ENCODE data around the gene DPP6. TPM values are rescaled to one million over a fixed set of nuclear protein-coding genes. Genes with fewer than 3 reads are reported as not detected.
"Not testable (repeated sequence)": the region's sequence is repeated elsewhere in the genome, so short reads cannot be mapped to it uniquely, and the experiment has no call there.

DPP6 gene
- total RNA-seq, 4 donors from 2014 or later: 1.5 to 2.9 TPM; not detected in 2

GRCh38 chr7:154675560-154675959 lies 623.4 kb downstream of the DPP6 start:
- Histone ChIP-seq H3K27me3 (no peaks in the 10 kb centered on the region), H3K9me3 (no peaks in the 10 kb centered on the region), H3K36me3 (no peaks in the 10 kb centered on the region), H3K27ac (no peak overlapping the region), H3K4me3 (no peak overlapping the region), H3K4me1 (no peaks in the 10 kb centered on the region)
- TF ChIP-seq POLR2A (IDR thresholded peaks at IDR 0.05): no peak
- TF ChIP-seq, protein P1, sequence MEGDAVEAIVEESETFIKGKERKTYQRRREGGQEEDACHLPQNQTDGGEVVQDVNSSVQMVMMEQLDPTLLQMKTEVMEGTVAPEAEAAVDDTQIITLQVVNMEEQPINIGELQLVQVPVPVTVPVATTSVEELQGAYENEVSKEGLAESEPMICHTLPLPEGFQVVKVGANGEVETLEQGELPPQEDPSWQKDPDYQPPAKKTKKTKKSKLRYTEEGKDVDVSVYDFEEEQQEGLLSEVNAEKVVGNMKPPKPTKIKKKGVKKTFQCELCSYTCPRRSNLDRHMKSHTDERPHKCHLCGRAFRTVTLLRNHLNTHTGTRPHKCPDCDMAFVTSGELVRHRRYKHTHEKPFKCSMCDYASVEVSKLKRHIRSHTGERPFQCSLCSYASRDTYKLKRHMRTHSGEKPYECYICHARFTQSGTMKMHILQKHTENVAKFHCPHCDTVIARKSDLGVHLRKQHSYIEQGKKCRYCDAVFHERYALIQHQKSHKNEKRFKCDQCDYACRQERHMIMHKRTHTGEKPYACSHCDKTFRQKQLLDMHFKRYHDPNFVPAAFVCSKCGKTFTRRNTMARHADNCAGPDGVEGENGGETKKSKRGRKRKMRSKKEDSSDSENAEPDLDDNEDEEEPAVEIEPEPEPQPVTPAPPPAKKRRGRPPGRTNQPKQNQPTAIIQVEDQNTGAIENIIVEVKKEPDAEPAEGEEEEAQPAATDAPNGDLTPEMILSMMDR (IDR thresholded peaks at IDR 0.05): no peak
- no peak for DNase-seq

DNA sequence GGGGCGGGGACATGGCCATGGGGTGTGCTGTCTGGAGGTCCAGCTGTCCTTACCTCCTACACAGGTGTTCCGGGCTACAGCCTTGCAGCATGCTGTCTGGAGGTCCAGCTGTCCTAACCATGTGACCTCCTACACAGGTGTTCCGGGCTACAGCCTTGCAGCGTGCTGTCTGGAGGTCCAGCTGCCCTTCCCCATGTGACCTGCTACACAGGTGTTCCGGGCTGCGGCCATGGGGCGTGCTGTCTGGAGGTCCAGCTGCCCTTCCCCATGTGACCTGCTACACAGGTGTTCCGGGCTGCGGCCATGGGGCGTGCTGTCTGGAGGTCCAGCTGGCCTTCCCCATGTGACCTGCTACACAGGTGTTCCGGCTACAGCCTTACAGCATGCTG lies 623.8 kb downstream of the DPP6 start:
- H3K36me3 ChIP-seq, H3K27ac ChIP-seq, H3K27me3 ChIP-seq, H3K4me1 ChIP-seq, DNase-seq, H3K9me3 ChIP-seq, H3K4me3 ChIP-seq: not testable (repeated sequence)

DNA sequence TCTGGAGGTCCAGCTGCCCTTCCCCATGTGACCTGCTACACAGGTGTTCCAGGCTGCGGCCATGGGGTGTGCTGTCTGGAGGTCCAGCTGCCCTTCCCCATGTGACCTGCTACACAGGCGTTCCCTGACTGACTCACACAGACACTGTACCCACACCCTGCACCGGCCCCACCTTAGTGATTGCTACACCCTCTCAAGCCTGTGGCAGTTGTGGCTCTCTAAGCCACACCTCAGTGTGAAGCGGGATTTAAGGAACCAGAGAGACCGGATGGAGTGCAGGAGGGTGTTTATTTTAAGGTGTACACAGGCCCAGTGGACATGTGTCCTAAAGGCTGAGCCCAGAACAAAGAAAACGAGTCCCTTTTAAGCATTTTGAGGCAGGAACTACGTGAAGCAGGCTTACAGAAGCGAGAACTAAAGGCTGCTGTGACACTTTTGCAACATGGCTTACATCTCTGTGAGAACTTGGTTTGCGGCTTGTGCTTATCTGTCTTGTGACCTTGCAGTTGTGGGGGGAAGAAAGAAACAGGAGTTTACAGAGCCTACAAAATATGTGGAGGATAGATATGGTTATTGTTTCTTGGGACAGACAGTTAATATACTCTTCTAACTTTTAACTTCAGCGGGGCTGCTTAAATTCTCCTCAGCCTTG lies 624.4 kb downstream of the DPP6 start:
- no peak overlapping the region for H3K27ac ChIP-seq
- H3K4me3 ChIP-seq: no peak overlapping the region
- no peaks in the 10 kb centered on the region for H3K9me3 ChIP-seq
- no peaks in the 10 kb centered on the region for H3K4me1 ChIP-seq
- no peaks in the 10 kb centered on the region for H3K36me3 ChIP-seq
- TF ChIP-seq, protein P1 (IDR thresholded peaks at IDR 0.05): no peak
- TF ChIP-seq POLR2A (IDR thresholded peaks at IDR 0.05): no peak
- H3K27me3 ChIP-seq: no peaks in the 10 kb centered on the region
- DNase-seq: no peak

DNA sequence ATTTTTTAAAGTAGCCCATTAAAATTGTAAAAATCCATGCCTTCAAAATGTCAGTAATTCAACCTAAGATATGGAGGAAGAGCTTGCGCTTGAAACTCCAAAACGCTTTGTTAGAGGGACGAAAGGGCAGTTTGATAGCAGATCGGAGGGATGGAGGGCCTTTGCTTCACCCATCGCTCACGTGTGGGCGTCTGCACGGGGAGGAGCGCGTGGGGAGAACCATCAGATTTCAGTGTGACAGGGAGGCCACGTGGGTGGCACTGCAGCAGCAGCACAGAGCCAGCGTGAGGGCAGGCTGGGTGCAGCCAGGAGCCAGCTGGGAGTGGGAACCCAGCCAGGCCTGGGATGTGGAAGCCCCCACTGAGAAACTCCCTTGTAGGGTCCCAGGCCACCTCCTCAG lies 625.3 kb downstream of the DPP6 start:
- no peak for DNase-seq
- TF ChIP-seq POLR2A (IDR thresholded peaks at IDR 0.05): no peak
- TF ChIP-seq, protein P1 (IDR thresholded peaks at IDR 0.05): no peak
- no peaks in the 10 kb centered on the region for H3K9me3 ChIP-seq
- no peak overlapping the region for H3K27ac ChIP-seq
- H3K4me1 ChIP-seq: no peaks in the 10 kb centered on the region
- no peaks in the 10 kb centered on the region for H3K36me3 ChIP-seq
- no peak overlapping the region for H3K4me3 ChIP-seq
- no peaks in the 10 kb centered on the region for H3K27me3 ChIP-seq

- not testable (repeated sequence) for H3K36me3 ChIP-seq, H3K4me3 ChIP-seq, H3K9me3 ChIP-seq, H3K27me3 ChIP-seq, H3K27ac ChIP-seq, DNase-seq, H3K4me1 ChIP-seq
Observed at GRCh38 chr7:154678001-154678550, 625.9 kb downstream of the DPP6 start.

- TF ChIP-seq, protein P1 (IDR thresholded peaks at IDR 0.05): no peak
- no peak for TF ChIP-seq POLR2A (IDR thresholded peaks at IDR 0.05)
- DNase-seq: no peak
- no peaks in the 10 kb centered on the region for H3K9me3 ChIP-seq
- H3K36me3 ChIP-seq: no peaks in the 10 kb centered on the region
- H3K4me3 ChIP-seq: no peak overlapping the region
- H3K27me3 ChIP-seq: no peaks in the 10 kb centered on the region
- H3K27ac ChIP-seq: no peak overlapping the region
- no peaks in the 10 kb centered on the region for H3K4me1 ChIP-seq
Observed at GRCh38 chr7:154679379-154680053, 627.3 kb downstream of the DPP6 start.

All from Peyer's patch (tissue), 4 donors.